Left ventricle myocardium inferior (tissue), 1 donor: ENCODE measurements around the gene RBM47. TPM values are rescaled to one million over a fixed set of nuclear protein-coding genes. Genes with fewer than 3 reads are reported as not detected.

ENCODE experiments used
- DNase-seq: peaks from one replicate; pipeline ENCODE4 v3.0.0-alpha.2; 2020
- H3K27ac ChIP-seq: fragments of 200-600 bp; replicated peaks from 2 replicates; pipeline ENCODE4 v1.8.0; 2021
- H3K27me3 ChIP-seq: fragments of 200-600 bp; 2 replicates; pipeline ENCODE4 v1.8.0; 2021; ENCODE audit warnings: low read depth
- H3K36me3 ChIP-seq: fragments of 200-600 bp; 2 replicates; pipeline ENCODE4 v1.8.0; 2021
- H3K4me1 ChIP-seq: fragments of 200-600 bp; 2 replicates; pipeline ENCODE4 v1.8.0; 2021
- H3K4me3 ChIP-seq: fragments of 200-600 bp; 2 replicates; pipeline ENCODE4 v1.8.0; 2021; ENCODE audit warnings: mild to moderate bottlenecking, moderate library complexity
- H3K9me3 ChIP-seq: fragments of 200-600 bp; replicated peaks from 2 replicates; pipeline ENCODE4 v1.8.0; 2021
- intact Hi-C: fragments of 100-400 bp; cut with micrococcal nuclease; formaldehyde crosslinking; loops from one replicate; pipeline ENCODE4 v1.11.0; 2022
- total RNA-seq: library from RNA; stranded (reverse); fragmentation: NEBNext Ultra II Directional; extraction: Animal tissue kit (Norgen Biotek cat#: 25700); gene quantifications from one replicate; pipeline ENCODE4 v1.2.1, GENCODE V29; 2021
- TF ChIP-seq, protein P1 (sequence below): fragments of 200-600 bp; IDR thresholded peaks from 2 replicates; pipeline ENCODE4 v1.8.0; 2021; ENCODE audit warnings: antibody characterized with exemption, mild to moderate bottlenecking, borderline replicate concordance
- donor health status: DM: no; HTN: yes; CAD: no; lungs with severe emphysema.

Gene RBM47
- total RNA-seq, 1 donor from 2014 or later: 2.7 TPM

DNA sequence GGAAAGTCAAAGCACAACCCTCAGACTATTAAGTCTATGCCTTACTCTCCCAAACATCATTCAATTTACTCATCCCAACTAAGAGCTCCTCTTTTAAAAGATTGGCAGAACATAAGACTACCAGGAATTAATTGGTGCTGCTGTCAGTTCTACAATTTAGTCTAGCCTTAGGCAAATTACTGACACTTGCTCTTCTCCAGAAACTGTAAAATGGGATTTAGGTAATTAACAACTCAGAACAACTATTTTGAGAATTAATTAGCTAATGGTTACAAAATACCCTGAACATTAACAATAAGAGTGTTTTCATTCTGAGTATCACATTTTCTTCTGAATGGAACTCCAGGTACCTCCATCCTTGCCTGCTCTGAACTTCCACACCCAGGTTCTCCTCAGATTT lies 36.2 kb upstream of the RBM47 start:
- Histone ChIP-seq H3K27ac (no peak overlapping the region), H3K4me1 (no peaks in the 10 kb centered on the region), H3K9me3 (no peaks in the 10 kb centered on the region), H3K36me3 (no peaks in the 10 kb centered on the region), H3K27me3 (peaks cover 14% of the 10 kb centered on the region), H3K4me3 (no peak overlapping the region)
- TF ChIP-seq, protein P1, sequence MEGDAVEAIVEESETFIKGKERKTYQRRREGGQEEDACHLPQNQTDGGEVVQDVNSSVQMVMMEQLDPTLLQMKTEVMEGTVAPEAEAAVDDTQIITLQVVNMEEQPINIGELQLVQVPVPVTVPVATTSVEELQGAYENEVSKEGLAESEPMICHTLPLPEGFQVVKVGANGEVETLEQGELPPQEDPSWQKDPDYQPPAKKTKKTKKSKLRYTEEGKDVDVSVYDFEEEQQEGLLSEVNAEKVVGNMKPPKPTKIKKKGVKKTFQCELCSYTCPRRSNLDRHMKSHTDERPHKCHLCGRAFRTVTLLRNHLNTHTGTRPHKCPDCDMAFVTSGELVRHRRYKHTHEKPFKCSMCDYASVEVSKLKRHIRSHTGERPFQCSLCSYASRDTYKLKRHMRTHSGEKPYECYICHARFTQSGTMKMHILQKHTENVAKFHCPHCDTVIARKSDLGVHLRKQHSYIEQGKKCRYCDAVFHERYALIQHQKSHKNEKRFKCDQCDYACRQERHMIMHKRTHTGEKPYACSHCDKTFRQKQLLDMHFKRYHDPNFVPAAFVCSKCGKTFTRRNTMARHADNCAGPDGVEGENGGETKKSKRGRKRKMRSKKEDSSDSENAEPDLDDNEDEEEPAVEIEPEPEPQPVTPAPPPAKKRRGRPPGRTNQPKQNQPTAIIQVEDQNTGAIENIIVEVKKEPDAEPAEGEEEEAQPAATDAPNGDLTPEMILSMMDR: no peak
- no peak for DNase-seq
- intact Hi-C loops: no loop called here

GRCh38 chr4:40662962-40663604 lies 33.4 kb upstream of the RBM47 start:
- TF ChIP-seq, protein P1: no peak
- intact Hi-C loops: no loop called here
- DNase-seq: no peak

DNA sequence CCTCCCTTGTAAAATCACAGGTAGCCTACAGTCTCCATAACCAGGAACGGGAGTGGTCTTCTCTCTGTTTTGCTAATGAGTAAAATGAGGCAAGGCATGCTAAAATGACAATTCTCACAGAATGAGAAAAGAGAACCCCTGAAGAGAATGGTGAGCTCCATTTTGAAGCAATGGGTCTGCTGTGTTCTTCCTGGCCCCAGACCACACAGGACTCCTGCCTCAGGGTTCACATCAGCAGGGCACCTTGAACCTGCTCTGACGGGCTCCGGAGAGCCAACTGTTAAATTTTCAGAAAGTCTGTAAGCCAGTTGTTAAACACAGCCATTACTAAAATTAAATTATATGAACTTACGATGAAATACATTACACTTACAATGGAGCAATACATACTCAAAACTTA lies 32.1 kb upstream of the RBM47 start:
- intact Hi-C loops: no loop called here
- Histone ChIP-seq H3K9me3 (no peaks in the 10 kb centered on the region), H3K27ac (no peak overlapping the region), H3K36me3 (no peaks in the 10 kb centered on the region), H3K4me3 (no peak overlapping the region), H3K4me1 (no peaks in the 10 kb centered on the region), H3K27me3 (peaks cover 8% of the 10 kb centered on the region)
- TF ChIP-seq, protein P1: no peak
- DNase-seq: no peak

More at GRCh38 chr4:40662962-40663604, 33.4 kb upstream of the RBM47 start:
- no peaks in the 10 kb centered on the region for H3K9me3 ChIP-seq
- H3K27me3 ChIP-seq: peaks cover 8% of the 10 kb centered on the region
- H3K36me3 ChIP-seq: no peaks in the 10 kb centered on the region
- H3K4me3 ChIP-seq: no peak overlapping the region
- H3K4me1 ChIP-seq: no peaks in the 10 kb centered on the region
- H3K27ac ChIP-seq: no peak overlapping the region

GRCh38 chr4:40656201-40656863 lies 26.7 kb upstream of the RBM47 start:
- Histone ChIP-seq H3K27me3 (no peaks in the 10 kb centered on the region), H3K27ac (no peak overlapping the region), H3K9me3 (no peaks in the 10 kb centered on the region), H3K4me3 (no peak overlapping the region), H3K4me1 (no peaks in the 10 kb centered on the region), H3K36me3 (no peaks in the 10 kb centered on the region)
- TF ChIP-seq, protein P1: no peak
- intact Hi-C loops: no loop called here
- DNase-seq: no peak

GRCh38 chr4:40651280-40651679 lies 21.6 kb upstream of the RBM47 start:
- Histone ChIP-seq H3K36me3 (no peaks in the 10 kb centered on the region), H3K27ac (no peak overlapping the region), H3K4me3 (no peak overlapping the region), H3K27me3 (peaks cover 9% of the 10 kb centered on the region), H3K4me1 (no peaks in the 10 kb centered on the region), H3K9me3 (no peaks in the 10 kb centered on the region)
- intact Hi-C loops: no loop called here
- no peak for DNase-seq
- TF ChIP-seq, protein P1: no peak
